Glomerular endothelial cell (primary cell): ENCODE data around the gene TMEM209. TPM values are rescaled to one million over a fixed set of nuclear protein-coding genes. Genes with fewer than 3 reads are reported as not detected.
"Not testable (repeated sequence)": the region's sequence is repeated elsewhere in the genome, so short reads cannot be mapped to it uniquely, and the experiment has no call there.

Experiments
- DNase-seq: peaks from one replicate; pipeline ENCODE4 v3.0.0-alpha.2; 2011; ENCODE audit warnings: low read depth, low spot score; ENCODE audit errors: extremely low read depth
- total RNA-seq: library from RNA; depleted of rRNA; stranded (reverse); fragments of >200 nt; gene quantifications from 2 replicates; pipeline ENCODE4 v1.2.3, GENCODE V29; 2015

TMEM209 gene
- total RNA-seq, 1 donor from 2014 or later, result 9.2 TPM

DNA sequence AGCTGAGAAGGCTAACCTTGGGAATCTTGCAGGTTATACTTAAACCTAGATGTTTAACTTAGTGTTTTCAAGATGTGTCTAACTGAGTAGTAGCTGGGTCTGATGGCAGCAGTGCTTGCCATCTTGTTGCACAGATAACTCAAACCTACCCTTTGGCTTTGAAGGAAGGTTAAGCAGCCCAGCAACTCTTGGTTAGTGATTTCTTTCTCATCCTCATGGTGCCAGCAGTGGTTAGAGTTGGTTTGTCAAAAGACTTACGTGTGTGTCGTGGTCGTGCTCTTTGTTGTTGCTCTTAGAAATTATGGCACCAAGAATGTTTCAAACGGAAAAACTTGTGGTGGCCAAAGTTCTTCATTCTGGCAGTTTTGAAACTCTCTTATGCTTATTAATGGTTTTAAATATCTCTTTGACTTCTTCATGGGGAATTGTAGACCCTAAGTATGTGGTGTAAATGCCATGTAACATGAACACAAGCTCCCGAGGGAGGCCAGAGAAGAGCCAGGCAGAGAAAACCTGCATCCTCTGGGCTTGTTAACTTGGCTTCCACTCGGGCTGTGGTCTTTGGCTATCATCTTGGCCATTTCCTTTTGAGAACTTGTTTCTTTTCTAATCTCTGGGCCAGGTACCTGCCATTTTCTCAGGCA is 73.9 kb downstream of the TMEM209 start:
- no peak for DNase-seq

GRCh38 chr7:130129011-130129411 is 76.2 kb downstream of the TMEM209 start:
- DNase-seq, result no peak

- DNase-seq, result no peak
Observed at GRCh38 chr7:130127821-130128317, 77.3 kb downstream of the TMEM209 start.

DNA sequence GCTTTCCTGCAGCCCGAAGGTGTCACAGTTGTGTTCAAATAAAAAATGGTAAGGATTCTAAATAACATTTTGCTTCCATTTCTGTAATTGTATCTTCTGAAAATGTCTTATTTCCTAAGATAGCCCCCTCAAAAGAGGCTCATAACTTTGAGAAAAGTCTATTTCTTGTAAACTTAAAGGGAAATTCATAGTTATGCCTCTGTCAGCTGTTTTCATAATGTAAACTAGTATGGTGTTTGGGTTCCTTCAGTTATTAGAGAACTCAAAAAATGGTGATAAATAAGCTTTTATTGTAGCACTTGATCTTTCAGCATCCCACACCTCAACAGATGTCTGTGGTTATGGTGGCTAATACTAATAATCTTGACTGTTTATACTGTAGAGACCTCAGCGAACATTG is 77.8 kb downstream of the TMEM209 start:
- DNase-seq, result no peak

DNA sequence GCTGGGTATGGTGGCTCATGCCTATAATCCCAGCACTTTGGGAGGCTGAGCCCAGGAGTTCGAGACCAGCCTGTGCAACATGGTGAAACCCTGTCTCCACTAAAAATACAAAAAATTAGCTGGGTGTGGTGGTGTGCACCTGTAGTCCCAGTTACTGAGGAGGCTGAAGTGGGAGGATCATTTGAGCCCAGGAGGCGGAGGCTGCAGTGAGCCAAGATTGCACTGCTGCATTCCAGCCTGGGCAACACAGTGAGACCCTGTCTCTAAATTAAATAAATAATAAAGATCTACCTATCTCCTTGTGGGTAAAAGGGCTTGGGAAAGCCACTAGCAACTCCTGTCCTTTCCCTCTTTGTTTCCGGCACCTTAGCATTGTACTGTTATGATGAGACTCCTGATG is 78.4 kb downstream of the TMEM209 start:
- DNase-seq, result not testable (repeated sequence)

DNA sequence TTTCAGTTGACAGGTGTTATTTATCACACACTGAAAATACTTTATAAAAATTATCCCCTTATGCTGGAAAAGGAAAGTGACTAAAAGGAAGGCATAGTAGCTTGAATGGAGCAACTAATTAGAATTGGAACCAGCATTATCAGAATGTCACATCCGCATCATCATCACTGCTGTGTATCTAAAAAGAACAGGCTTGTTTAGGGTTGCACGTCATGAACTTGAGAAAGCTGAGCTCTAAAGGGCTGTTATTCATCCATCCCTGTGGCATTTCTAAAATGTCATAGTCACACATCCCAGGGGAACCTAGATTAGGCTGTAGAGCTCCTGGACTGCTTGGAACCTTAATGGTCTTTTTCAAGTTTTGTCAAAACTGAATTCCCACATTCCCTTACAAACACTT is 80.5 kb downstream of the TMEM209 start:
- DNase-seq, result no peak

GRCh38 chr7:130123501-130123900 is 81.7 kb downstream of the TMEM209 start:
- no peak for DNase-seq

DNA sequence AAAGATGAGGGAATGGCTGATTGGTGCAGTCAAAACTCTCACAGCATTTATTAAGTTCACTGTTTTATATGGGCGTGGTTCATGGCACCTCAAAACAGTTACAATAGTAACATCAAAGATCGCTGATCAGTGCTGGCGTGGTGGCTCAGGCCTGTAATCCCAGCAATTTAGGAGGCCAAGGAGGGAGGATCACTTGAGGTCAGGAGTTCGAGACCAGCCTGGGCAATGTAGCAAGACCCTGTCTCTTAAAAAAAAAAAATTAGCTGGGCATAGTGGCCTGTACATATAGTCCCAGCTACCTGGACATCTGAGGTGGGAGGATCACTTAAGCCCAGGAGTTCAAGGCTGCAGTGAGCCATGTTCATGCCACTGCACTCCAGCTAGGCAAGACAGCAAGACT is 86.4 kb downstream of the TMEM209 start:
- no peak for DNase-seq

GRCh38 chr7:130118294-130118693 is 86.9 kb downstream of the TMEM209 start:
- no peak for DNase-seq

- no peak for DNase-seq
Observed at GRCh38 chr7:130114776-130115175, 90.4 kb downstream of the TMEM209 start.

Other genes with a start within 250 kb of the TMEM209 start
- 17.2 and 17.5 TPM in 2 replicates for gene ZC3HC1, start 154.0 kb downstream of the TMEM209 start, total RNA-seq
- gene KLHDC10, start 134.9 kb downstream of the TMEM209 start, total RNA-seq, result 18.0 and 20.8 TPM in 2 replicates
- not detected in 2 replicates for gene SSMEM1, start 2.5 kb upstream of the TMEM209 start, total RNA-seq
- not detected in 2 replicates for gene CPA2, start 61.5 kb upstream of the TMEM209 start, total RNA-seq
- 20.2 and 27.7 TPM in 2 replicates for gene CPA4, start 87.8 kb upstream of the TMEM209 start, total RNA-seq
- gene CPA5, start 139.4 kb upstream of the TMEM209 start, total RNA-seq, result not detected in 2 replicates
- gene CPA1, start 175.1 kb upstream of the TMEM209 start, total RNA-seq, result not detected in 2 replicates
- gene CEP41, start 235.6 kb upstream of the TMEM209 start, total RNA-seq, result 23.5 and 25.1 TPM in 2 replicates